Right lobe of liver (tissue), 6 donors: ENCODE results near the gene WDR77. TPM values are rescaled to one million over a fixed set of nuclear protein-coding genes. Genes with fewer than 3 reads are reported as not detected.

Source experiments
- ATAC-seq, 4 donors: fragments of 200-7000 bp; cut with Tn5 transposase; one replicate each; pipeline ENCODE4 v1.9.1; 2020; ENCODE audit warnings: mild to moderate bottlenecking in 4 of 4, moderate library complexity in 4 of 4
- DNase-seq, 3 donors: peaks; one replicate each; pipeline ENCODE4 v3.0.0-alpha.2; 2020
- H3K27ac ChIP-seq, 3 donors: fragments of 200-600 bp; one replicate each; pipeline ENCODE4 v1.8.0; 2022
- H3K27me3 ChIP-seq, 2 donors: fragments of 200-600 bp; one replicate each; pipeline ENCODE4 v1.8.0; 2022
- H3K36me3 ChIP-seq, 4 donors: fragments of 200-600 bp; sonication (generic) in 1 of 4; one replicate each; pipeline versions ENCODE4 v1.5.1 to v1.8.0; 2017 to 2022; ENCODE audit warnings: control low read depth in 1 of 4
- H3K4me1 ChIP-seq, 4 donors: fragments of 200-600 bp; sonication (generic) in 1 of 4; one replicate each; pipeline versions ENCODE4 v1.5.1 to v1.8.0; 2017 to 2022; ENCODE audit warnings: control low read depth in 1 of 4
- H3K4me3 ChIP-seq, 3 donors: fragments of 200-600 bp; one replicate each; pipeline ENCODE4 v1.8.0; 2022
- H3K9me3 ChIP-seq, 4 donors: fragments of 200-600 bp; sonication (generic) in 1 of 4; one replicate each; pipeline versions ENCODE4 v1.5.1 to v1.8.0; 2017 to 2022; ENCODE audit warnings: control low read depth in 1 of 4
- CTCF ChIP-seq, 4 donors: fragments of 200-600 bp in 3 of 4; fragments of 450-650 bp in 1 of 4; IDR thresholded peaks; one replicate each; pipeline versions ENCODE4 v1.5.1 to v1.8.0; 2016 to 2022; ENCODE audit warnings: antibody characterized with exemption in 4 of 4, mild to moderate bottlenecking in 2 of 4
- POLR2A ChIP-seq: fragments of 450-650 bp; IDR thresholded peaks from one replicate; pipeline ENCODE4 v1.6.1; 2017; ENCODE audit warnings: antibody characterized with exemption, mild to moderate bottlenecking
- WGBS: methylation state at CpG from one replicate; pipeline ENCODE4 v1.1.6; 2018; ENCODE audit warnings: low coverage, low lambda C conversion rate; ENCODE audit not compliant: insufficient coverage; ENCODE audit errors: missing lambda C conversion rate; 5-methylcytosine and 5-hydroxymethylcytosine counted together
- intact Hi-C, 2 donors: fragments of 100-400 bp; cut with DNase I; formaldehyde crosslinking; loops; one replicate each; pipeline versions ENCODE4 v1.11.2 to v1.14.1; 2022
- total RNA-seq, 6 experiments: library from RNA; depleted of rRNA in 2 of 6; stranded (reverse); fragments of >200 nt in 2 of 6; fragmentation: NEBNext Ultra II Directional in 3 of 6; extraction: Animal tissue kit (Norgen Biotek cat#: 25700) in 3 of 6; gene quantifications; one replicate each; pipeline versions ENCODE4 v1.1.0 to v1.2.4, GENCODE V29; 2016 to 2023
- donor health status: DM: no; HTN: yes; CAD: no.
- donor health status: DM: no; HTN: no; CAD: no.
- donor health status: DM: no; HTN: no; CAD: no.
- donor health status: DM: no; HTN: yes; CAD: no.
- donor health status: DM: no; HTN: yes; CAD: no.

Gene WDR77
- total RNA-seq, 6 experiments from 2014 or later, result 11.4 to 27.3 (median 14.0) TPM

- H3K27me3 ChIP-seq, result no peaks in the 10 kb centered on the region
Observed at GRCh38 chr1:111469539-111469938, 20.5 kb upstream of the WDR77 start.

GRCh38 chr1:111468717-111469100 is 19.7 kb upstream of the WDR77 start:
- intact Hi-C loops, result no loop called here

More at GRCh38 chr1:111469539-111469938, 20.5 kb upstream of the WDR77 start:
- H3K4me3 ChIP-seq, result no peak overlapping the region
- no peak overlapping the region for H3K27ac ChIP-seq
- no peak for TF ChIP-seq CTCF (IDR thresholded peaks at IDR 0.05)
- no peak for TF ChIP-seq POLR2A
- H3K4me1 ChIP-seq, result no peaks in the 10 kb centered on the region
- ATAC-seq, result no peak
- no peak for DNase-seq
- H3K36me3 ChIP-seq, result peaks cover 0 to 26% (median under 1%) of the 10 kb centered on the region in 4 donors
- intact Hi-C loops, result no loop called here
- H3K9me3 ChIP-seq, result no peaks in the 10 kb centered on the region

GRCh38 chr1:111467865-111468716 is 19.0 kb upstream of the WDR77 start:
- 88% methylated on average over 1 of the region's 2 CpGs for WGBS
- ATAC-seq, result no peak
- Histone ChIP-seq H3K36me3 (peaks cover 0 to 26% (median under 1%) of the 10 kb centered on the region in 4 donors), H3K4me3 (no peak overlapping the region), H3K9me3 (no peaks in the 10 kb centered on the region), H3K27ac (no peak overlapping the region), H3K27me3 (no peaks in the 10 kb centered on the region), H3K4me1 (no peaks in the 10 kb centered on the region)
- no peak for DNase-seq
- intact Hi-C loops, result no loop called here
- TF ChIP-seq CTCF (IDR thresholded peaks at IDR 0.05) (no peak), POLR2A (no peak)

More at GRCh38 chr1:111468717-111469100, 19.7 kb upstream of the WDR77 start:
- Histone ChIP-seq H3K36me3 (peaks cover 0 to 26% (median under 1%) of the 10 kb centered on the region in 4 donors), H3K4me3 (no peak overlapping the region), H3K4me1 (no peaks in the 10 kb centered on the region), H3K9me3 (no peaks in the 10 kb centered on the region), H3K27ac (no peak overlapping the region), H3K27me3 (no peaks in the 10 kb centered on the region)
- DNase-seq (no peak), ATAC-seq (no peak)
- no peak for TF ChIP-seq POLR2A
- no peak for TF ChIP-seq CTCF (IDR thresholded peaks at IDR 0.05)

GRCh38 chr1:111466480-111466879 is 17.4 kb upstream of the WDR77 start:
- H3K36me3 ChIP-seq, result peaks cover 0 to 30% (median under 1%) of the 10 kb centered on the region in 4 donors
- no peak for ATAC-seq
- H3K27me3 ChIP-seq, result no peaks in the 10 kb centered on the region
- no peaks in the 10 kb centered on the region for H3K4me1 ChIP-seq
- 0% methylated on average over 1 of the region's 1 CpG for WGBS
- H3K4me3 ChIP-seq, result no peak overlapping the region
- no peak overlapping the region for H3K27ac ChIP-seq
- H3K9me3 ChIP-seq, result no peaks in the 10 kb centered on the region
- intact Hi-C loops, result no loop called here
- TF ChIP-seq CTCF (IDR thresholded peaks at IDR 0.05) (no peak), POLR2A (no peak)
- no peak for DNase-seq
